ENCODE results near the gene HOXC13.

The HOXC13 gene

GRCh38 chr12:53987787-53988230, 49.2 kb downstream of the HOXC13 start:
- DNase-seq (ENCODE audit: insufficient read length) (no peak), FAIRE-seq (no peak)
- TF ChIP-seq POLR2AphosphoS5 (IDR thresholded peaks at IDR 0.05; ENCODE audit: low read depth, low read length) (no peak), POLR2A (IDR thresholded peaks at IDR 0.05; ENCODE audit: low read depth, low read length) (no peak), TAF1 (IDR thresholded peaks at IDR 0.05; ENCODE audit: borderline replicate concordance, low read depth, low read length) (no peak)

DNA sequence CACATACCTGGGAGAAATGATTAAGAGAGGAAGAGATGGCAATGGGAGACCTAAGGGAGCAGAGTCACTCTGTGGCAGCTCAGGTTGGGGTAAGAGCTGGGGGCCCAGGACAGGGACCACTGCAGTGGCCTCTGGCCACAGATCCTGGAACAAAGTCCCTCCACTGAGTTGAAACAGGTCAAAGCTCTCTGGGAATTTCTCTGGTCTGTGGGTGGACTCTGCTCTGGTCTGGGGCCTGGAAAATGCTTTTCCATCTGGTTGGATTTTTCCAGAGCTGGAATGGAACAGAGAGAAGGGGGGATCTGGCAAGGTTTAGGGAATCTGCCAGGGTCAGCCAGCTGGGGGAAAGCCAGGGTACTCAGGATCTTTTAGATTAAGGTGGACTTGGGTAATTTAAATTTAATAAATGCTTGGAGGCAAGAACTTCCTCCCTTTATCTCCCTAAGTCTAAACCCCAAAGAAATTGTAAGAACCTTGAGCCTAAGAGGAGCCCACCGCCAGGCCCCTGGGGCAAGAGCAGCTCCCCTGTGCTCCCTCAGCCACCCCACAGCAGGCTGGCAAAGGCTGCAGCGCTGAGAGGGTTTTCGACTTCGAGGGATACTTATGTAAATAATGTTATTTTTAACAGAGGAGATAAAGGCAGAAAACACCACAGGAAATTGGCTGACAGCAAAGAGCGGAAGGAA, 50.1 kb downstream of the HOXC13 start:
- no peak for FAIRE-seq
- TF ChIP-seq POLR2A (IDR thresholded peaks at IDR 0.05; ENCODE audit: low read depth, low read length) (no peak), TAF1 (IDR thresholded peaks at IDR 0.05; ENCODE audit: borderline replicate concordance, low read depth, low read length) (no peak), POLR2AphosphoS5 (IDR thresholded peaks at IDR 0.05; ENCODE audit: low read depth, low read length) (no peak)
- DNase-seq (ENCODE audit: insufficient read length), result no peak

DNA sequence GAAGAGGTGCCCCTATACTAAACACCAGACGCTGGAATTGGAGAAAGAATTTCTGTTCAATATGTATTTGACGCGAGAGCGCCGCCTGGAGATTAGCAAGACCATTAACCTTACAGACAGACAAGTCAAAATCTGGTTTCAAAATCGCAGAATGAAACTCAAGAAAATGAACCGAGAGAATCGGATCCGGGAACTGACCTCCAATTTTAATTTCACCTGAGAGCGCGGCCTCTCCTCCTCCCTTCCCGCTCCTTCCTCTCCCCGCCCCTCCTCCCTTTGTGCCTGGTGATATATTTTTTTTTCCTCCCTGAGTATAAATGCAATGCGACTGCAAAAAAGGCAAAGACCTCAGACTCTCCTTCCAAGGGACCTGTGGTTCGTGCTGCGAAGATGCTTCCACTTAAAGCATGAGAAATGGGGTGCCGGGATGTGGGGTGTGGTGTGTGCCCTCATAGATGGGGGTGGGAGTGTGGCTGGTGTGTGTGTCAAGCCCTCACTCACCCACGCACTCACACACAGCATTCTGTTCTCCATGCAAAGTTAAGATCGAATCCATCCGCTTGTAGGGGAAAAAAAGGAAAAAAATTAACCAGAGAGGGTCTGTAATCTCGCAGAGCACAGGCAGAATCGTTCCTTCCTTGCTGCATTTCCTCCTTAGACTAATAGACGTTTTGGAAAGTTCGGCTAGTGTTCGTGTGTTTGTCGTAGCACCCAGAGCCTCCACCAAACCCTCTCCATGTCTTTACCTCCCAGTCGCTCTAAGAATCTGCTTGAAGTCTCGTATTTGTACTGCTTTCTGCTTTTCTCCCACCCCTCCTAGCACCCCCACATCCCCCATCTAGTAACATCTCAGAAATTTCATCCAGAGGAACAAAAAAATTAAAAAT, 50.8 kb downstream of the HOXC13 start:
- no peak for TF ChIP-seq TAF1 (IDR thresholded peaks at IDR 0.05; ENCODE audit: borderline replicate concordance, low read depth, low read length)
- FAIRE-seq (peak; percentile 92), DNase-seq (ENCODE audit: insufficient read length) (no peak)

DNA sequence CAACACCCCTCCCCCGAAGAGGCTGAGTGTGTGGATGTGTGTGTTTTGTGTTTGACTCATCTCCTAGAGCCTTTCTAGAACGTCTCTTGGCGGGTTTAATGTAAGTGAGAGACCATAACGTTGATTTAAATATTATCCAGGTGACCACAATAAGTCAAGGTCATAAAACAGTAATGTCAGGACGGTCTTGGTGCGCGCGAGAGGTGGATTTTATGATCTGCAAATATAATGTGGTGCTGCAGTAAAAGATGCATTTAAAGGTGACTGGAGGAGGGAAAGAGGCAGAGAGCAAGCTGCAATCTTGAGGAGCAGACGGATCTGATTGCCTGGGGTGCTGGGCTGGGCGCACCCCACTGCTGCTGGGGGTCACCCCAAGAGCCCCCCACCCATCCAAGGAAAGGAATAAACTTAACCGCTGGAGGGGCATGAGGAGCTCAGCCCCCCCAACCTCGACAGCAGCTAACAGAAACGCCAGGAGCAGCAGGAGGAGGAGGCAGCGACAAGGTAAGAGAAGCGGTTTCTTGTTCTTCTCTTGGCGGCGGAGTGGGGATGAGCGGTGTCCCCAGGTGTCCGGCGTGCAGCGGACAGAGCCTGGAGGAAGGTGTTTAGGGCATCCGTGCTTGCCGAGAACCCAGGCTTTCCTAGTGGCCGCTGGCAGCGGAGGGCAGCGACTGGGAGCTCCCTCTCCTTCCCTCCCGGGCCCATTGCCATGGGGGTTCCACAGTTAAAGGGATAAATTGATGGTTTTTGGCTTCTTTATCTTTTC, 51.9 kb downstream of the HOXC13 start:
- TF ChIP-seq POLR2A (IDR thresholded peaks at IDR 0.05; ENCODE audit: low read depth, low read length) (no peak), POLR2AphosphoS5 (IDR thresholded peaks at IDR 0.05; ENCODE audit: low read depth, low read length) (no peak), TAF1 (IDR thresholded peaks at IDR 0.05; ENCODE audit: borderline replicate concordance, low read depth, low read length) (no peak)
- DNase-seq (ENCODE audit: insufficient read length), result no peak
- no peak for FAIRE-seq

DNA sequence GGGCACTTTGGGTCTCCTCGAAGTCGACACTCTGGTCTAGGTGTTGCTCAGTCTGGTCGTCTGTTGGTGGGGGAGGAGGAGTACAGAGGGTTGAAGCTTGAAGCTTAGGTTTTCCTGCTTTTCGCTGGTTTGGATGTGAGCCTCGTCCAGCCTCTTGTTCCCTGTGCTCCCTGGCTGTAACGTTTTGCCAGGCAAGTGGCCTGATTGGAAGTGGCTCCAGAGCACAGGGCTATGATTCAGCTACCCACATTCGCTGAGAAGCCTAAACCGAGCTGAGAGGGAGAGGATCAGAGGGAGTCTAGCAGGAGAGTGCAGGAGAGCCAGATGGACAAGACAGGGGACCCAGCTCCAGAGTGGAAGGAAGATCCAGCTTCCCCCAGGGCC, 52.4 kb downstream of the HOXC13 start:
- FAIRE-seq (no peak), DNase-seq (ENCODE audit: insufficient read length) (no peak)
- TF ChIP-seq TAF1 (IDR thresholded peaks at IDR 0.05; ENCODE audit: borderline replicate concordance, low read depth, low read length), result no peak
- TF ChIP-seq POLR2A (IDR thresholded peaks at IDR 0.05; ENCODE audit: low read depth, low read length), result no peak
- TF ChIP-seq POLR2AphosphoS5 (IDR thresholded peaks at IDR 0.05; ENCODE audit: low read depth, low read length), result no peak

DNA sequence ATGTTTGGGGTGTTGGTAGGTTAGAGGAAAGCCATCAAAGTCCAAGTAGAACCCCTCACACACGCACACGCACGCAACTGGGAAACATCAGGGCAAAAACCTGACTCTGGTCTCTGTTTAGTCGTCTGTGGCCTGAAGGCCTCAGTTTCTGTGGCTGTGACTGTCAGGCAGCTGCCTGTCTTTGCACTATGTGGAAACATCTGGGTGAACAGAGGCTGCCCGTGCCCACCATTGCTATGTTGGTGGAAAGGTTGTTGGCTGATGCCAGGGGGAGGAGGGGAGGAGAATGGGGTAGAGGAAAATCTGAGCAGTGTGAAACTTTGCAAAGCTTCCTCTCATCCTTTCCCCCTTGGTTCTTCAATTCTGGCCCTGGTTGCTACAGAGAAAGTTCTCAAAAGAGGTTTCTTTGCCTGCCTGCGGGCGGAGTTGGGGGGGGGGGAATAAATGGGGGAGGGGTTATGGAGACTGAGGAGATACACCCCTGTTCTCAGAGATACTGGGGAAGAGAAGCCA, 53.8 kb downstream of the HOXC13 start:
- no peak for FAIRE-seq

GRCh38 chr12:53993162-53994008, 54.8 kb downstream of the HOXC13 start:
- FAIRE-seq (no peak), DNase-seq (ENCODE audit: insufficient read length) (no peak)
- no peak for TF ChIP-seq POLR2A (IDR thresholded peaks at IDR 0.05; ENCODE audit: low read depth, low read length)
- no peak for TF ChIP-seq POLR2AphosphoS5 (IDR thresholded peaks at IDR 0.05; ENCODE audit: low read depth, low read length)
- no peak for TF ChIP-seq TAF1 (IDR thresholded peaks at IDR 0.05; ENCODE audit: borderline replicate concordance, low read depth, low read length)

More for the DNA sequence above, 53.8 kb downstream of the HOXC13 start:
- DNase-seq (ENCODE audit: insufficient read length), result no peak
- no peak for TF ChIP-seq TAF1 (IDR thresholded peaks at IDR 0.05; ENCODE audit: borderline replicate concordance, low read depth, low read length)

DNA sequence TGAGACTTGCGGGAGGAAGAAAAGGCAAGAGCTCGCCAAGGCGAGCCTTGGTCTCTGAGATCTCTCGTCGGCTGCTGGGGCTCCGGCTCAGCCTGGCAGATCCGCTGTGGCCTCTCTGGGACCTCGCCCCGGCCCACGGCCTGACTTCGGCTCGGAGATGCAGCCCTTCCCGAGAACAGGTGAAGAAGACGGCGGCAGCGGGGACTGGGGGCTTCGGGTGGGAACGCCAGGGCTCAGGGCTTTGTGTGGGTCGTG, 55.3 kb downstream of the HOXC13 start:
- TF ChIP-seq POLR2A (IDR thresholded peaks at IDR 0.05; ENCODE audit: low read depth, low read length) (no peak), TAF1 (IDR thresholded peaks at IDR 0.05; ENCODE audit: borderline replicate concordance, low read depth, low read length) (no peak), POLR2AphosphoS5 (IDR thresholded peaks at IDR 0.05; ENCODE audit: low read depth, low read length) (no peak)
- no peak for FAIRE-seq
- DNase-seq (ENCODE audit: insufficient read length), result no peak

DNA sequence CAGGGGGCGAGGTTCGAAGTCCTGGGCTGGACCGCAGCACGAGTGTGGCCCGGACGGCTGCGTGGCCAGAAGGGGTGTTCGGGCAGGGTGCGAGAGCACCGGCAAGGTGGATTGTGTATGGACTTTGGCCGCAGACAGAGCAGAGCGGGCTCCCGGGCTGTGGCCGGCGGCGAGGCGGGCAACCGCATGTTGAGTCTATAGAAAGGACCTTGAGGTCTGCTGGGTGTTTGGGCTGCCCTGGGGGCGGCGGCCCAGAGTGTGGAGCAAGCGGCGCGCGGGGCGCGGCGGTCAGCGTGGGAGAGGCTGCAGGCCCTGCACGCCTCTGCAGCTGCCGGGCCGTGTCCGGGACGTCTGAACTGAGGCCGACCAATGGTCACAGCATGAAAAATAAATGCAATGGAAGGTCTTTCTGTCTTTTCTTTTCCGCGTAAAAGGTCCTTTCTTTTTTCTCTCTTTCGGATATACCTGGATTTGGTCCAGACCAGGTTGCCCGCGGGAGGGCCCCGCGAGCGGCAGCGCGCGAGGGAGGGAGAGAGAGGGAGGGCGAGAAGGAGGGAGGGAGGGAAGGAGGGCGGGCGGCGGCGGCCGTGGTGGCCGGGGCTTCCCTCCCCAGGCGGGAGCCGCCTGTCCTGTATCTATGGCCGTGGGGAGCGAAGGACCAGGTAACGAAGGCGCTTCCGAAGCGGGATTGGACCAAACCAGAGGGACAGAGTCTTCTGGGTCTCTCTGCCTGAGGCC, 55.8 kb downstream of the HOXC13 start:
- TF ChIP-seq TAF1 (IDR thresholded peaks at IDR 0.05; ENCODE audit: borderline replicate concordance, low read depth, low read length) (no peak), POLR2AphosphoS5 (IDR thresholded peaks at IDR 0.05; ENCODE audit: low read depth, low read length) (no peak), POLR2A (IDR thresholded peaks at IDR 0.05; ENCODE audit: low read depth, low read length) (no peak)
- no peak for DNase-seq (ENCODE audit: insufficient read length)
- FAIRE-seq, result no peak

- no peak for TF ChIP-seq POLR2A (IDR thresholded peaks at IDR 0.05; ENCODE audit: low read depth, low read length)
- no peak for TF ChIP-seq TAF1 (IDR thresholded peaks at IDR 0.05; ENCODE audit: borderline replicate concordance, low read depth, low read length)
- no peak for TF ChIP-seq POLR2AphosphoS5 (IDR thresholded peaks at IDR 0.05; ENCODE audit: low read depth, low read length)
- no peak for FAIRE-seq
- no peak for DNase-seq (ENCODE audit: insufficient read length)
Observed at GRCh38 chr12:53995002-53995377, 56.4 kb downstream of the HOXC13 start.
